ENCODE results near the gene COL15A1. TPM values are rescaled to one million over a fixed set of nuclear protein-coding genes. Genes with fewer than 3 reads are reported as not detected.

COL15A1 gene
- total RNA-seq, 1 experiment from 2014 or later, result not detected

GRCh38 chr9:98897745-98898144 is 46.0 kb upstream of the COL15A1 start:
- H3K4ac ChIP-seq (ENCODE audit: low read depth, low read length), result no peak overlapping the region
- no peak overlapping the region for H3K18ac ChIP-seq (ENCODE audit: insufficient read length, low read depth, low read length)
- TF ChIP-seq CTCF (conservative IDR thresholded peaks at IDR 0.05), result no peak
- no peaks in the 10 kb centered on the region for H3K79me2 ChIP-seq (ENCODE audit: insufficient read depth, low read length)
- Mint-ChIP-seq H3K4me1 (no peaks in the 10 kb centered on the region), H3K27me3 (ENCODE audit: low read depth) (no peaks in the 10 kb centered on the region; the same call in none of the 2 replicates), H3K9me3 (peaks cover 6 to 12% of the 10 kb centered on the region in 2 experiments; a peak in 4 of 5 replicates), H3K27ac (no peak overlapping the region), H3K36me3 (ENCODE audit: insufficient read depth in 1 of 3, low read depth in 3 of 3) (no peaks in the 10 kb centered on the region), H3K4me3 (no peak overlapping the region)
- no peak overlapping the region for H2AK5ac ChIP-seq (ENCODE audit: insufficient read length, low read length)
- no peak overlapping the region for H3T11ph ChIP-seq (ENCODE audit: low read length)
- no peaks in the 10 kb centered on the region for H3K23me2 ChIP-seq (ENCODE audit: insufficient read length, low read depth, low read length, poor library complexity, severe bottlenecking)
- H3K4me1 ChIP-seq (ENCODE audit: insufficient read depth, low read length), result no peaks in the 10 kb centered on the region
- H4K91ac ChIP-seq (ENCODE audit: insufficient read length, low read depth, low read length), result no peak overlapping the region
- no peak overlapping the region for H4K8ac ChIP-seq (replicated peaks; ENCODE audit: insufficient read length, low read depth, low read length)
- H2BK120ac ChIP-seq (ENCODE audit: low read depth, low read length, poor library complexity, severe bottlenecking), result no peak overlapping the region
- no peak overlapping the region for H3K9ac ChIP-seq (ENCODE audit: extremely low read depth, insufficient read length, low read length)
- H2AFZ ChIP-seq (ENCODE audit: low read length), result no peak overlapping the region
- no peak overlapping the region for H3K27ac ChIP-seq (ENCODE audit: insufficient read length, low read depth, low read length)
- DNase-seq, result no peak
- H2BK15ac ChIP-seq (ENCODE audit: low read depth, low read length), result no peak overlapping the region
- H2BK12ac ChIP-seq (ENCODE audit: insufficient read length, low read depth, low read length), result no peak overlapping the region
- H3K56ac ChIP-seq (ENCODE audit: insufficient read length, low read depth, low read length), result no peak overlapping the region
- H3K23ac ChIP-seq (ENCODE audit: insufficient read length, low read depth, low read length), result no peak overlapping the region
- no peak overlapping the region for H2BK20ac ChIP-seq (ENCODE audit: low read depth, low read length, poor library complexity, severe bottlenecking)
- no peaks in the 10 kb centered on the region for H3K9me3 ChIP-seq (ENCODE audit: control insufficient read depth, low read depth, low read length)
- H3K27me3 ChIP-seq (ENCODE audit: insufficient read depth, low read length), result no peaks in the 10 kb centered on the region
- H3K79me1 ChIP-seq (ENCODE audit: insufficient read depth, low read depth, low read length, poor library complexity, severe bottlenecking), result no peaks in the 10 kb centered on the region
- no CpG with 5 or more reads among the region's 1 CpG for WGBS (ENCODE audit: extremely low coverage, insufficient read length, low lambda C conversion rate)
- H3K14ac ChIP-seq (ENCODE audit: insufficient read depth, low read length), result no peak overlapping the region
- no peak overlapping the region for H2BK5ac ChIP-seq (ENCODE audit: insufficient read length, low read length)
- no peak overlapping the region for H4K5ac ChIP-seq (ENCODE audit: insufficient read length, low read depth, low read length)
- H3K4me2 ChIP-seq (ENCODE audit: insufficient read depth, insufficient read length, low read length), result no peak overlapping the region
- no peaks in the 10 kb centered on the region for H4K20me1 ChIP-seq (ENCODE audit: control insufficient read depth, insufficient read depth, insufficient read length)
